GM12874 (cell line): ENCODE results near the gene NIPAL1.

Experiments used
- CTCF ChIP-seq: IDR thresholded peaks from 2 replicates; pipeline ENCODE4 v1.5.1; 2011; ENCODE audit warnings: low read depth, mild to moderate bottlenecking, control low read depth, low read length, moderate library complexity; ENCODE audit not compliant: insufficient read depth

NIPAL1 gene

GRCh38 chr4:48002267-48002666, 14.3 kb upstream of the NIPAL1 start:
- no peak for TF ChIP-seq CTCF

- TF ChIP-seq CTCF, result peak; percentile 46
Measured at GRCh38 chr4:48003568-48003967, 13.0 kb upstream of the NIPAL1 start.

- TF ChIP-seq CTCF, result no peak
Measured at GRCh38 chr4:48005781-48006180, 10.8 kb upstream of the NIPAL1 start.

GRCh38 chr4:48008021-48008596, 8.5 kb upstream of the NIPAL1 start:
- TF ChIP-seq CTCF, result no peak

- no peak for TF ChIP-seq CTCF
Measured at GRCh38 chr4:48011722-48012121, 4.8 kb upstream of the NIPAL1 start.

- TF ChIP-seq CTCF, result no peak
Measured at GRCh38 chr4:48012824-48013223, 3.7 kb upstream of the NIPAL1 start.

- TF ChIP-seq CTCF, result no peak
Measured at GRCh38 chr4:48015216-48015615, 1.4 kb upstream of the NIPAL1 start.
